ENCODE measurements around the gene GPR83.

GRCh38 chr11:94450048-94450447 lies 48.8 kb upstream of the GPR83 start:
- TF ChIP-seq, protein P1, sequence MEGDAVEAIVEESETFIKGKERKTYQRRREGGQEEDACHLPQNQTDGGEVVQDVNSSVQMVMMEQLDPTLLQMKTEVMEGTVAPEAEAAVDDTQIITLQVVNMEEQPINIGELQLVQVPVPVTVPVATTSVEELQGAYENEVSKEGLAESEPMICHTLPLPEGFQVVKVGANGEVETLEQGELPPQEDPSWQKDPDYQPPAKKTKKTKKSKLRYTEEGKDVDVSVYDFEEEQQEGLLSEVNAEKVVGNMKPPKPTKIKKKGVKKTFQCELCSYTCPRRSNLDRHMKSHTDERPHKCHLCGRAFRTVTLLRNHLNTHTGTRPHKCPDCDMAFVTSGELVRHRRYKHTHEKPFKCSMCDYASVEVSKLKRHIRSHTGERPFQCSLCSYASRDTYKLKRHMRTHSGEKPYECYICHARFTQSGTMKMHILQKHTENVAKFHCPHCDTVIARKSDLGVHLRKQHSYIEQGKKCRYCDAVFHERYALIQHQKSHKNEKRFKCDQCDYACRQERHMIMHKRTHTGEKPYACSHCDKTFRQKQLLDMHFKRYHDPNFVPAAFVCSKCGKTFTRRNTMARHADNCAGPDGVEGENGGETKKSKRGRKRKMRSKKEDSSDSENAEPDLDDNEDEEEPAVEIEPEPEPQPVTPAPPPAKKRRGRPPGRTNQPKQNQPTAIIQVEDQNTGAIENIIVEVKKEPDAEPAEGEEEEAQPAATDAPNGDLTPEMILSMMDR (IDR thresholded peaks at IDR 0.05; ENCODE audit: insufficient read depth, low read length, poor library complexity, severe bottlenecking), result no peak
- no peak for TF ChIP-seq EZH2phosphoT487 (conservative IDR thresholded peaks at IDR 0.05; ENCODE audit: low read length)

All from SU-DHL-6 (cell line).